Fibroblast of the aortic adventitia (primary cell): ENCODE measurements around the gene LRIG1. TPM values are rescaled to one million over a fixed set of nuclear protein-coding genes. Genes with fewer than 3 reads are reported as not detected.
A peak's percentile ranks its signal among the peaks of the same experiment; 100 is the strongest.

ENCODE experiments used
- DNase-seq: peaks from one replicate; pipeline ENCODE4 v3.0.0-alpha.2; 2010; ENCODE audit warnings: low read depth
- H3K4me3 ChIP-seq: 2 replicates; pipeline ENCODE4 v1.5.1; 2011; ENCODE audit warnings: low read depth, mild to moderate bottlenecking, control low read depth, low read length, moderate library complexity
- total RNA-seq: library from RNA; depleted of rRNA; stranded (reverse); fragments of >200 nt; gene quantifications from 2 replicates; pipeline ENCODE4 v1.2.3, GENCODE V29; 2012; ENCODE audit warnings: low replicate concordance
- TF ChIP-seq, protein P1 (sequence below): IDR thresholded peaks from 2 replicates; pipeline ENCODE4 v1.5.1; 2011; ENCODE audit warnings: mild to moderate bottlenecking, low read length, control low read depth, inconsistent platforms; ENCODE audit not compliant: insufficient read depth

Gene LRIG1
- total RNA-seq, 1 donor = 26.4 TPM

DNA sequence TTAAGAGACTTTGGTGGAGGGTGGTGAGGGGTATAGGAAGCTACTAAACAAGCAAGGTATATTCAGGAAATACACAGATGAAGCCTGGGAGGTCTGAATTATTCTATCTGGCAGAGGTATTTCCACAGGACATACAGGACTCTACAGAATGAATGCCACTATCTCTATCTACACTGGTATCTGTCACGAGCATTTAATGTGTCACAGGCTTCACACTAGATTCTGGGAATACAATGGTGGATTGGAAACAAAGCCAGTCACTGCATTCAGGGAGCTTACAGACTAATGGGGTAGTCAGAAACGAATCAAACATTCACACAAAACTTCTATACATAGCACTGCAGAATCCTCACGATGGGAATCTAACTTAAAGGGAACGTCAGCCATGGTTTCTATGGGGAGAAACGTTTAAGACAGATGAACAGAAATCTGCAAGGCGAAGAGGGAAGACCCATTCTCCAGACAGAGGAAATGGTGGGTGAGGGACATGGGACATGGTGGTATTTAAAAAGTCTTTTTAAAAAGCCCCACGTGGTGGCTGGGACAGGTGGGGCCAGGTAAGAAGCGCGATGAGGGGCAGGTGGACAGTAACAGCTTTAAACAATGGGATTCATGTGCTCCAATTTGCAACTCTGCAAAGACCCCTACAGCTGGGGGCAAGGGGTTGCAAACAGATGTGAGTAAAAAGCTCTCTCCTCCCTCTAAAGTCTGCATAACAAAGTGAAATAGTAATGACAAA lies 16.5 kb downstream of the LRIG1 start:
- H3K4me3 ChIP-seq = no peak overlapping the region
- DNase-seq = no peak
- TF ChIP-seq, protein P1, sequence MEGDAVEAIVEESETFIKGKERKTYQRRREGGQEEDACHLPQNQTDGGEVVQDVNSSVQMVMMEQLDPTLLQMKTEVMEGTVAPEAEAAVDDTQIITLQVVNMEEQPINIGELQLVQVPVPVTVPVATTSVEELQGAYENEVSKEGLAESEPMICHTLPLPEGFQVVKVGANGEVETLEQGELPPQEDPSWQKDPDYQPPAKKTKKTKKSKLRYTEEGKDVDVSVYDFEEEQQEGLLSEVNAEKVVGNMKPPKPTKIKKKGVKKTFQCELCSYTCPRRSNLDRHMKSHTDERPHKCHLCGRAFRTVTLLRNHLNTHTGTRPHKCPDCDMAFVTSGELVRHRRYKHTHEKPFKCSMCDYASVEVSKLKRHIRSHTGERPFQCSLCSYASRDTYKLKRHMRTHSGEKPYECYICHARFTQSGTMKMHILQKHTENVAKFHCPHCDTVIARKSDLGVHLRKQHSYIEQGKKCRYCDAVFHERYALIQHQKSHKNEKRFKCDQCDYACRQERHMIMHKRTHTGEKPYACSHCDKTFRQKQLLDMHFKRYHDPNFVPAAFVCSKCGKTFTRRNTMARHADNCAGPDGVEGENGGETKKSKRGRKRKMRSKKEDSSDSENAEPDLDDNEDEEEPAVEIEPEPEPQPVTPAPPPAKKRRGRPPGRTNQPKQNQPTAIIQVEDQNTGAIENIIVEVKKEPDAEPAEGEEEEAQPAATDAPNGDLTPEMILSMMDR = no peak

GRCh38 chr3:66483409-66483906 lies 17.4 kb downstream of the LRIG1 start:
- TF ChIP-seq, protein P1 = no peak
- H3K4me3 ChIP-seq = no peak overlapping the region
- no peak for DNase-seq

- no peak overlapping the region for H3K4me3 ChIP-seq
- TF ChIP-seq, protein P1 = no peak
- peak; percentile 82 for DNase-seq
Observed at GRCh38 chr3:66483006-66483405, 17.8 kb downstream of the LRIG1 start.

- TF ChIP-seq, protein P1 = no peak
- no peak overlapping the region for H3K4me3 ChIP-seq
- DNase-seq = no peak
Observed at GRCh38 chr3:66482018-66482404, 18.8 kb downstream of the LRIG1 start.

DNA sequence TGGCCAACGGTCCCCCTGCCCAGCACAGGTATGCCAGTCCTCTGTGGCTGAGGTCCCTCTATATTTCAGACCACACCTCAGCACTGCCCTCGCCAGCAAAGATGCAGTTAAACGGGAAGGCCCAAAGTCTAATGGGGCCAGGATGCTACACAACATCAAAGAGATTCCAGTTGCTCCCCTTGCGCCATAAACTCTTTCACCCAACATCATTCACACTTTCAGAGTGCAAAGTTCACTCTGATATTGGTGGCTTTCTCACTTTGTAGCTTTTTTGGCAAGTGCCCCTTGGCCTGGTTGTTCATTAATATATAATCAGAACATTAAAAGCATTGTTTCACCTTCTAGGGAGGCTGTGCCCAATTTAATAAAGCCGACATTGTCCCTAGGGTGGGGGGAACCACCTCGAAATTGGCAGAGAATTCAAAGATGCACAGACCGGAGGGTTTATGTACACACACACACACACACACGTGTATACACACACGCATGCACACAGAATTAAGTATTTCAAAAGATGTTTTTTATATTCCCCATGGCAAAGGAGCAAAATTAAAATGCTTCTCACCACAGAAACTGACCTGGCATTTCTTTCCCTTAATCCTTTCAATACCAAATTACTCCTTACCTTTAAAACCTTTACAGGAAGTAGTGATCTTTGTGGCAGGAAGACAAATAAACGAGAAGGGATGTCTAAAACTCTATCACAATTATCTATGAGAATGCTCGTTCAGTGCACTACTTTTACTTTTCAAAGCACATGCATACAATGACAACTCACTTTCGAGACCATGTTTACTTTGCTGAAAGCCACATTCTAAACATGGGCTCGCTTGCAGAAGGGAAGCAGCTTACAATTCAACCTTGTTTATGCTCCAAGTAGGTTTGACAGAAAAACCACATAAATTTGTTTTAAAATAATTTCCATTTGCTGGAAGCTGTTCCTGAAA lies 19.5 kb downstream of the LRIG1 start:
- H3K4me3 ChIP-seq = no peak overlapping the region
- TF ChIP-seq, protein P1 = no peak
- no peak for DNase-seq

DNA sequence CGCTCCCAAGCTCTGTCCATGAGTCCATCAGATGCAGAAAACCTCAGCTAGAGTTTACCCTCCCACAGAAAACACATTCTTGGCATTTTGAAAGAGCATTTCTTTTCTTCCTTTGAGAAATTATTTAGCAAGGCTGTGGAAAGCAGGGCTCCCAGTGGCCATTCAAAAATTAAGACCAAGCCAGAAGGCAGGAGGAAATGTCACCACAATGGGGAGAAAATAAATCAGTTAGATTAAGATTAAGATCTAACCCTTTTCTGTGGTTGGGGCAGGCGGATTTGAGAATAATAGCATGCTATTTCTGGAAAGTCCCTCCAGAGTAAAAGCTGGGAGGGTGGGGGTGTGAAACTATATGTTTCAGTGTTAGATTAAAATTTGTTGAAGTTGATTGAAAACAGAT lies 20.2 kb downstream of the LRIG1 start:
- peak; percentile 53 for DNase-seq
- TF ChIP-seq, protein P1 = peak; percentile 3

More for the DNA sequence above, 20.2 kb downstream of the LRIG1 start:
- H3K4me3 ChIP-seq = no peak overlapping the region
